ENCODE measurements around the gene ANXA4.

DNA sequence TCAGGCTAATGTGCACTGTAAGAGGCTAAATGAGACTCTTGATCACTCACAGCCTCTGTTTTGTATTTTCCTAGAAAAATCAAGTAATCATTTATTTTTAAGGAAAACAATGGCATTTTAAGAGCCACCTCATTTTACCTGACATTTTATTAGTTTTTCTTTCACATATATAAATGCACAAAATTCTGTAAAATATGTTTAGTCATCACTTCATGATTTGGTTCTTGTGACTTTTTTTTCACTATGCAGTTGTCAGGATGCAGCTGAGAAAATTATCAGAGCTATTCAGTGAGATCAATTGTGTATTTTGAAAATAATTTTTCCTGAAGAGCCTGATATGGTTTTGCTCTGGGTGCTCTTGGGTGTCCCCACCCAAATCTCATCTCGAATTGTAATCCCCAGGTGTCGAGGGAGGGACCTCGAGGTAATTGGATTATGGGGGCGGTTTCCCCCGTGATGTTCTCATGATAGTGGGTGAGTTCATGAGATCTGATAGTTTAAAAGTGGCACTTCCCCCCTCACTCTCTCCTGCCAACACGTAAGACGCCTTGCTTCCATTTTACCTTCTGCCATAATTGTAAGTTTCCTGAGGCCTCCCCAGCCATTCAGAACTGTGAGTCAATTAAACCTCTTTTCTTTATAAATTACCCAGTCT, 16.1 kb upstream of the ANXA4 start:
- TF ChIP-seq TAF1 (IDR thresholded peaks at IDR 0.05; ENCODE audit: borderline replicate concordance, insufficient read depth, low read length) (no peak), POLR2AphosphoS5 (IDR thresholded peaks at IDR 0.05; ENCODE audit: low read depth, low read length) (no peak), FOXP2 (optimal IDR thresholded peaks at IDR 0.05; ENCODE audit: borderline replicate concordance, extremely low read depth, extremely low read length, insufficient read depth) (no peak)
- TF ChIP-seq, protein P1, sequence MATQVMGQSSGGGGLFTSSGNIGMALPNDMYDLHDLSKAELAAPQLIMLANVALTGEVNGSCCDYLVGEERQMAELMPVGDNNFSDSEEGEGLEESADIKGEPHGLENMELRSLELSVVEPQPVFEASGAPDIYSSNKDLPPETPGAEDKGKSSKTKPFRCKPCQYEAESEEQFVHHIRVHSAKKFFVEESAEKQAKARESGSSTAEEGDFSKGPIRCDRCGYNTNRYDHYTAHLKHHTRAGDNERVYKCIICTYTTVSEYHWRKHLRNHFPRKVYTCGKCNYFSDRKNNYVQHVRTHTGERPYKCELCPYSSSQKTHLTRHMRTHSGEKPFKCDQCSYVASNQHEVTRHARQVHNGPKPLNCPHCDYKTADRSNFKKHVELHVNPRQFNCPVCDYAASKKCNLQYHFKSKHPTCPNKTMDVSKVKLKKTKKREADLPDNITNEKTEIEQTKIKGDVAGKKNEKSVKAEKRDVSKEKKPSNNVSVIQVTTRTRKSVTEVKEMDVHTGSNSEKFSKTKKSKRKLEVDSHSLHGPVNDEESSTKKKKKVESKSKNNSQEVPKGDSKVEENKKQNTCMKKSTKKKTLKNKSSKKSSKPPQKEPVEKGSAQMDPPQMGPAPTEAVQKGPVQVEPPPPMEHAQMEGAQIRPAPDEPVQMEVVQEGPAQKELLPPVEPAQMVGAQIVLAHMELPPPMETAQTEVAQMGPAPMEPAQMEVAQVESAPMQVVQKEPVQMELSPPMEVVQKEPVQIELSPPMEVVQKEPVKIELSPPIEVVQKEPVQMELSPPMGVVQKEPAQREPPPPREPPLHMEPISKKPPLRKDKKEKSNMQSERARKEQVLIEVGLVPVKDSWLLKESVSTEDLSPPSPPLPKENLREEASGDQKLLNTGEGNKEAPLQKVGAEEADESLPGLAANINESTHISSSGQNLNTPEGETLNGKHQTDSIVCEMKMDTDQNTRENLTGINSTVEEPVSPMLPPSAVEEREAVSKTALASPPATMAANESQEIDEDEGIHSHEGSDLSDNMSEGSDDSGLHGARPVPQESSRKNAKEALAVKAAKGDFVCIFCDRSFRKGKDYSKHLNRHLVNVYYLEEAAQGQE (IDR thresholded peaks at IDR 0.05; ENCODE audit: insufficient read depth in 1 of 2, low read depth in 2 of 2, low read length in 2 of 2) = no peak

Data from PFSK-1 (cell line).